ENCODE results near the gene CCDC182.
A peak's percentile ranks its signal among the peaks of the same experiment; 100 is the strongest.

The CCDC182 gene

DNA sequence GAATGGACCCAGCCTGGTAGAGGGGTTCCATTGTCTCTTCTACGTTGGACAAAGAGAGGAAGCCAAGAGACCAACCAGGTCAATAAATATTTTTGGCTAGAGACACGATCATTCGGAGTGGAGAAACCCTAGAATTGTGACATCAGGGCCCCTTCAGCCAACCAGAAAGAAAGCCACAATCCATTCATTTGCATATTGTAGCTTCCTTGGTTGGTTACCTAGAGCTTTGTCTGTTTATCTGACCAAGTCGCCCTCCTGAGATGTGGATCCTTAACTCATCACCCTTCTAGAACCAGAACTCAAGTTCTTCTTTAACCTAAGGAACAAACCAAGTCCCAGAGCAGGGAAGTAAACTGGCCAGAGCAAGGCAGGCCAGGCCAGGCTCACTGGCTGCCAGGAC is at the start of gene CCDC182:
TSS of gene CCDC182 (minus strand) at position 58 of the 400 bp plus-strand sequence. CDS start at position 31, 27 bp downstream.
- DNase-seq (ENCODE audit: low spot score): no peak

DNA sequence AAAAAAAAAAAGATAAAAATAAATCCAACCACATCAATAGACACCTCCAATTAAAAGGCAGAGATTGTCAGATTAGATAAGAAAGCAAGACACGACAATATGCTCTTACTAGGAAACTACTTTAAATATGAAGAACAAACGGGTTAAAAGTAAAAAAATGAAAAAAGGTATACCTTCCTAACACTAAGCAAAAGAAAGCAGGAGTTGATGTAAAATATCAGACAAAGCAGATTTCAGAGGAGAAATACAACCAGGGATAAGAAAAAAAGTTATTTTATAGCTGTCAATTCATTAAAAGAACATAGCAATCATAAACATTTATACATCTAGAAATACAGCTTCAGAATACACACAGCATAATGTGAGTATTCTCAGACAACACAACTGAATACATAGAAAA is 49.7 kb upstream of the CCDC182 start:
- no peak for DNase-seq (ENCODE audit: low spot score)

DNA sequence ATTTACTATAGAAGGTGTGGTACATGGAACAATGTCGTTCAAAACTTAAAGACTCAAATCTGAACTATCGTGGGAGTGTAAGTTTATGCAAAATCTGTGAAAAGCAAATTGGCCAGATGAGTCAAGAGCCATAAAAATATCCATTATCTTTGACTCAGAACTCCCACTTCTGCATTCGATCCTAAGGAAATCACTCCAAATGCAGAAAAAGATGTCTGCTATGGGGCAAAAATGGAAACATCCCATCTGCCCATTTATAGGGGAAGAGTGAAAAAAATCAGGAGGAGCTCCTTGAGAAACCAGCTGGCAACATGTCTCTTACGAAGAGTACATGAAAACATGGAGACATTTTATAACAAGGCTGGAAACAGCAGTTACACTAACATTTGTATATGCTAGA is 43.6 kb upstream of the CCDC182 start:
- DNase-seq (ENCODE audit: low spot score): no peak

DNA sequence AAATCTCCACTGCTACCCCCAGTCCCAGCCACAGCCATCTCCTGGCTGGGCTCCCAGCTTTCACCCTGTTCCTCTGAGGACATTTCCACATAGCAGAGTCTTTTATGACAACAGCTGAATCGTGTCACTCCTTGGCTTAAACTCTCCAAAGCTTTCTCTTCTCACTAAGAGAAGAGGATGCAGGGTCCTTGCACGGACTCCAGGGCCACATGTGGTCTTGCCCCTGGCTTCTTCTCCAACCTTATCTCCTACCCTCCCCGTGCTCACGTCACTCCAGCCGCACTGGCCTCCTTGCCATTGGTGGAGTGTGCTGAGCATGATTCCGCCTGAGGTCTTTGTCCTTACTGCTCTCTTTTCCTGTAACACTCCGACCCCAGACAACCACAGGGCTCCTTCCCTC is 39.9 kb upstream of the CCDC182 start:
- DNase-seq (ENCODE audit: low spot score): no peak

DNA sequence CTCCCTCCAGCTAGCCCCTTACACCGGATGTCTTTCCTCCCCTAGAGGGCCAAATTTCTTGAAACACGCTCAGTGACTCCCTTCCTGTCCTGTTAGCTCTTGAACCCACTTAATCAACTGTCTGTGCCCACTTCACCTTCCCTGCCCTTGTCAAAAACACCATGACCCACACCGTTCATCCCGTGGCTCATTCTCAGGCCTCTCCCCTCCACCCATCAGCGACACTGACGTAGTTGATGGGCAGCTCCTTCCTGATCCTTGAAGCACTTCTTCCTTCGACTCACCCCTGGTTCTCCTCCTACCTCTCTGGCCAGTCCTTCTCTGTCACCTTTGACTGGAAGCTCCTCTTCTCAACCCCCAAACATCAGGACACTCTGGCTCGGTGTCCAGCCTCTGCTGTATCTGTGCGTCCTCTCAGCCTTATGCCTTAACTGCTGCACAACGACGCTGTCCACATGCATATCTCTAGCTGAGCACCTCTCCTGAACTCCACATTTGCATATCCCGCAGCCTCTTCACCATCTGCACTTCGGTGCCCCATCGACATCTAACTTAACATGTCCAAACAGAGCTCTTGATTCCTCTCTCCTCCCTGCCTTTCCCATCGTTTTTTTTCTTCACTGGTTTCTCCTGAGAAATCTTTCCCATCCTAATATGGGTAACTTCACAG is 39.3 kb upstream of the CCDC182 start:
- no peak for DNase-seq (ENCODE audit: low spot score)

GRCh38 chr17:57783338-57783742 is 38.2 kb upstream of the CCDC182 start:
- DNase-seq (ENCODE audit: low spot score): peak; percentile 66

DNA sequence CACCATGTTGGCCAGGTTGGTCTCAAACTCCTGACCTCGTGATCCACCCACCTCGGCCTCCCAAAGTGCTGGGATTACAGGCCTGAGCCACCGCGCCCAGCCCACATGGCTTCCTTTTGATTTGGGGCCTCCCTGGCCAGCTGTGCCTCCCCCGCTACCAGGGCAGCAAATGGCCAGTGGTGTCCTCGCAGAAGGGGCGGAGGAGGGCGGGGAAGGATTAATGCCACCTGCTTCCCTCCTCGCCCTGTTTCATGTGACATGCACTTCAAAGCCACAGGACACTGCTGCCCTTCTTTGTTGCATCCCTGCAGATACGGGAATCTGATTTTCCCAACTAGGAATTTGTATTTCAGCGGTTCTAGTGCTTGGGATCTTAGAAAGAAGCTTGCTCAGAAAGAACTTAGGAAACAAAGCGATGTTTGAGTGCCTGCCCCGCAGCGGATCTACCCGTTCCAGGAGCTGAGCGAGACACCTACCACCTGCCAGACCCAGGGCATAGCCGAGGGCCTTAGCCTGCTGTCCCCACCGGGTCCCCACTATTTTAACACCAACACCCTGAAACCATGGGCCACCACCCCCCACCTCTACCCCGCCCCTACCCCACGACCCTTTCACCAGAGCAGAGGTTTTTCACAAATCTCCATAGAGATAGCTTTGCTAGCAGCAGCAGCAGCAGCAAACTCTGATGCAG is 37.7 kb upstream of the CCDC182 start:
- no peak for DNase-seq (ENCODE audit: low spot score)

DNA sequence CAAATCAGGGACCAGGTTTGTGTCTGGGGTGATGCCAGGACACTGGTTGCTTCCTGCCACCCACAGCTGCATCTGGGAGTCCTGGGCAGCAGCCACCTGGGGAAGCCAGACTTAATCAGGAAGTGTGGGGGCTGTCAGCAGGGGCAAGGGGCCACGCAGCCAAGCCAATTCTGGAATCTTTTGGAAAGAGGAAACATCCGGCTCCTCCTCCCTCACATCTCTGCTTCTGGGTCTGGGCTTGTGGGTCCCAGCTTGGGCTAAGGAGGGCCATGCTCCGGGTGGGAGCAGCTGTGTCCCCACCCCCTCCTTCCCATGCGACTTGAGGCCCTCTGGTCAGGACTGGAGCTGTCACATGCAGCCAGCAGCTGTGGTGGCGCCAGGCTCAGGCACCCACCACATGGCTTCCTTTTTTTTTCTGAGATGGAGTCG is 37.0 kb upstream of the CCDC182 start:
- DNase-seq (ENCODE audit: low spot score): no peak

DNA sequence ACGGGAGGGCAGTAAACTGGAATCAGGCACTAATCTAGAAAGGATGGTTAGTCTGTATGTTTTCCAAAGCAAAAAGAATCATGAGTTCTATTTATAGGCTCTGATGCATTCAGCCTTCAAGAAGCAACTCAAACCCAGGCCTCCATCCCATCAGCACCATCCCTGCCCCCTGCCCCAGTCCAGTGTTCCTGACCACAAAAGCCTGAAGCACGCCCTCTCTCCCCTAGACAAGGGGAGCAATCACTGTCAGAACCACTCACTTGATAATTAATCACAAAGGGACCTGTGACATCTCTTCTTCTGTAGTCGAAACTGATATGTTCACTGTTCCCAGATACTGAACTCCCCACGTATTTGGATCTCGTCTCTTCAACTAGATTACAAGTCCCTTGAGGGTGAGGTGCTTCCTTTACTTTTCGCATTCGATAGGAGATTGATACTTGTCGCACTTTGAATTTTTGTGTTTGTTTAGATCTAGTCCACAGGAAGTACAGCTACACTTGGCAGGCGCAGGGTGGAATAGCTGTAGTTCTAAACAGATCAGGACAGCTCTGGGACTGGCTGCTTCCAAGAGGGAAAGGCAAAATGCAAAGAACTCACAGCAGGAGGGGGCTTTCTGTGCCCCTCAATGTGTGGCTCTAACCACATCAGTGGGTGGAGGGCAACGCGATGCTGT is 36.4 kb upstream of the CCDC182 start:
- DNase-seq (ENCODE audit: low spot score): no peak

DNA sequence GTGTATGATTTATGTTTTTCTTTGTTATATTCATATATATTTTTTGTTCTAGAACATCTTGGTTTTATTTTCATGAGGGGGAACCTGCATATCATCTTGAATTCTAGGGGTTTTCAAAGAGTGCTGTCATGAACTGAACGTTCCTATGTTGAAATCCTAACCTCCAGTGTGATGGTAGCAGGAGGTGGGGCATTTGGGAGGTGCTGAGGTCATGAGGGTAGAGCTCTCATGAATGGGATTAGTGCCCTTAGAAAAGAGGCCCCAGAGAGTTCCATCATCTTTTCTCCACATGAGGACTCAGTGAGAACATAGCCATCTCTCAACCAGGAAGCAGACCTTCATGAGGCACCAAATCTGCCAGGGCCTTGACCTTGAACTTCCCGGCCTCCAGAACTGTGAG is 34.6 kb upstream of the CCDC182 start:
- DNase-seq (ENCODE audit: low spot score): no peak

DNA sequence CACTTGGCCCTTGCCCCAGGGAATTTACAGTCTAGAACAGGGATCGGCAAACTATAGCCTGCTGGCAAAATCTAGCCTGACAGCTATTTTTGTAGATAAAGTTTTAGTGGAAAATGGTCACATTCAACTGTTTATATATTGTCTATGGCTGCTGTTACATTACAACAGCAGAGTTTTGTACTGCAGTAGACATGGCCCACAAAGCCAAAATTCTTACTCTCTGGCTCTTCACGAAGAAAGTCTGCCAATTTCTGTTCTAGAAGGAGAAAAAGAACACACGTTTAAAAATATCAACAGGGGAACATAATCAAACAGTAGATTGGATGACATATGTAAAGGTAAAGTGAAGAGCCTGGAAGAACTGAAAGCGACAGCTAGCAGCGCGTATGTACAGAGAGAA is 33.2 kb upstream of the CCDC182 start:
- DNase-seq (ENCODE audit: low spot score): no peak

- DNase-seq (ENCODE audit: low spot score): no peak
Measured at GRCh38 chr17:57776366-57776765, 31.3 kb upstream of the CCDC182 start.

DNA sequence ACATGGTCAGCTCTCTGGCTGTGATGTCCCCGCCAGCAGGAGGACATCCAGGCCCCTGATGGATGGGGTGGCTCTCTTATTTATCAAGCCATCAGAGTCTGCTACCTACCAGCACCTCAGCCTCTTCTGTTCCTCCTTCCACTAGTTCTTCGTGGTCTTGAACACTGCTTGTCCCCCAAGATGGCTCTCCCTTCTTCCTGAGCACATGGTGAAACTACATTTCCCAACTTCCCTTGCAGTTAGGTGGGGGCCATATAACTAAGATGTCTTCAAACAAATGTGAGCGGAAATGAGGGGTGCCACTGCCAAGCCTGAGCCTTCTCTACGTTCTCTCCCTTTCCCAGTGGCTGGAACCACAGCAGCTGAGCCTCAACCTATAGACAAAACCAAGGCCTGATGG is 29.8 kb upstream of the CCDC182 start:
- DNase-seq (ENCODE audit: low spot score): no peak

- DNase-seq (ENCODE audit: low spot score): no peak
Measured at GRCh38 chr17:57773557-57773956, 28.5 kb upstream of the CCDC182 start.

GRCh38 chr17:57772774-57773173 is 27.7 kb upstream of the CCDC182 start:
- DNase-seq (ENCODE audit: low spot score): no peak

DNA sequence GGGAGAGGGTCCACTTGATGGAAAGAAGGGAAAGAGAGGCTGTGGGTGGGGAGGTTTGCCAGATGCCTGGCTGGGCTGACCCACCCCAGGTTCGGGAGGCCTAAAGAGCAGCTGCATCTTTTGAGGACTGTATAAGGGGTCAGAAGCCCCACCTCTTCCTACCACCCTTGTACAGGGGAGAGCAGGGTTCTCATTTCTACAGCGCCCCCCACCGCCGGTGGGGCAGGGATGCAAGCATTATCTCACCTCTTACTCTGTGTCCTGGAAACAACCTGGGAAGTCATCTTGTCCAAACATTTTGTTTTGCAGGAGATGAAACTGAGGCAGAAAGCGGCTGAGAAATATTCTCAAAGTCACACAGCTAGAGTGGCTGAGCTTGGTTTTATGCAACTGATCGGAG is 22.5 kb upstream of the CCDC182 start:
- DNase-seq (ENCODE audit: low spot score): no peak

- no peak for DNase-seq (ENCODE audit: low spot score)
Measured at GRCh38 chr17:57766318-57766943, 21.3 kb upstream of the CCDC182 start.

- DNase-seq (ENCODE audit: low spot score): no peak
Measured at GRCh38 chr17:57762452-57763395, 17.6 kb upstream of the CCDC182 start.

- no peak for DNase-seq (ENCODE audit: low spot score)
Measured at GRCh38 chr17:57761887-57762286, 16.8 kb upstream of the CCDC182 start.

DNA sequence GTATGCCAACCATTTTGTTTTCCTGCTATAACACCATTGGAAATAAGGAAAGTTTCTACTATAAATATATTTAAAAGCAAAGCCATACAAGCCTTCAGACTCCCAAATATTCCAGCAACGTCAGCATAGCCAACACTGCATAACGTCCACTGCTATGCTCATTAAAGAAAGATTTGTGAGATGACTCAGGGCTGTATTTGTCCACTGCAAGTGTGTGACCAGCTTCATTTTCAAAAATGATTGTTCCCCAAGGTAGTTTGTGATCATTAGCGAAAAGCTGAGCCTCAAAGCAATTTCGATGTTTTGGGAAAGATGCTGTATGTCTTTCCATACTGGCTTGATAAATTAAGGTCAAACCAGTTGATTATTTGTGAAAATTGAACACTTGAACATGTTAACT is 14.9 kb upstream of the CCDC182 start:
- no peak for DNase-seq (ENCODE audit: low spot score)

DNA sequence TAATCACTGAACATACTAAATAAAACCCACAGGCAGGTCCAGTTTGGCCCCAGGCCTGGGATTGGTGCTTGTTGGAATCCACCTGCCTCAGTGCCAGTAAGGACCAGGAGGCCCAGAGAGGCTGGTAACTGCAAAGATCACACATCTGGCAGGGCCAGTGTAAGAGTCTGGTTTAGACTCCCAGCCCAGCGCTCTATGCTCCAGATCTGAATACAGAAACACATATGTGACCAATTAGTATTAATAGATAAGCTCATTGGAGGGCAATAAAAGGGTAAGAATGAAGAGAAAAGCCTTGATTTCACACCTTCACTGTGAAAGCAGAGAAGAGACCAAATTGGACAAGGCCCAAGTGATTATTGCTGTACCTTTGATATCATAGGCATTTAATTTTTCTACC is 13.6 kb upstream of the CCDC182 start:
- no peak for DNase-seq (ENCODE audit: low spot score)

GRCh38 chr17:57757735-57758134 is 12.6 kb upstream of the CCDC182 start:
- no peak for DNase-seq (ENCODE audit: low spot score)

Measured in CD4-positive, alpha-beta T cell treated with Interleukin-6 at 100 ng/mL for 8 hours (primary cell).